ENCODE measurements around the gene FBXL22.
"Not testable (repeated sequence)": the region's sequence is repeated elsewhere in the genome, so short reads cannot be mapped to it uniquely, and the experiment has no call there.

Gene FBXL22

DNA sequence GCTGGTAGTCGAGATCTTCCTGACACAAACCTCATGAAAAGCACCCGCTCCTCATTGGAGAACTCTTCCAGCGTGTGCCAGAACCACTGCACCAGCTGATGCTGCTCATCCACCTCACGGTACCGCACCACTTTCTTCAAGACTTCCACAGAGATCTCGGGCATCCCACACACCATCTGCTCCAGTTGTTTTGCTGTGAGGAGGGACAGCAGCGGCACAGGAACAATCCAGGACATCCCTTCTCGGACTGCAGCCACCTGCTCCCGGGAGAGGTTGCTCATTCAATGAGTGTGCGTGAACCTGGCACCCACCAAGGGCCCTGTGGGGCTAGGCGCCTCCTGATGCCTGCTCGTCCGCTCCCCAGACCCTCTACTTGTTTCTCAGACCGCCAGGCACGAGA is 15.1 kb downstream of the FBXL22 start:
- DNase-seq (ENCODE audit: low spot score) = no peak

DNA sequence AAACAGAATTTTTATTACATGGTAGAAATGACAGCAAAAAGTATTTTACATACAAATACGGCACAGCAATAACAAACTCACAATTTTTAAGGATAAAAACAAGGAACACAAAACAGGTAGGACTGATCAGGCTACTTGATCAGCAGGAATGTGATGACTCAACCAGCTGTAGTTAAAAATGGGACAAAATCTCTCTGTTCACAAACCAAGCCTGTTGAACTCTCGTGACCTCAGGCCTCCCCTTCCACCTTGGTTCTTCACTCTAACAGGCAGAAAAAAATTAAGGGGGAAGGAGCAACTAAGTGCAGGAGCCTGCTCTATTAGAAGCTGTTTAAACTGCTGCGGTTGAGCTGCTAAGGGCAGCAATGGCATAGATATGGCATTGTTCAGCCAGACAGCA is 18.7 kb downstream of the FBXL22 start:
- DNase-seq (ENCODE audit: low spot score) = no peak

DNA sequence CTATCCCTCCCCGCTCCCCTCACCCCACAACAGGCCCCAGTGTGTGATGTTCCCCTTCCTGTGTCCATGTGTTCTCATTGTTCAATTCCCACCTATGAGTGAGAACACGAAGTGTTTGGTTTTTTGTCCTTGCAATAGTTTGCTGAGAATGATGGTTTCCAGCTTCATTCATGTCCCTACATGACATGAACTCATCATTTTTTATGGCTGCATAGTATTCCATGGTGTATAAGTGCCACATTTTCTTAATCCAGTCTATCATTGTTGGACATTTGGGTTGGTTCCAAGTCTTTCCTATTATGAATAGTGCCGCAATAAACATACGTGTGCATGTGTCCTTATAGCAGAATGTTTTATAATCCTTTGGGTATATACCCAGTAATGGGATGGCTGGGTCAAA is 20.0 kb downstream of the FBXL22 start:
- DNase-seq (ENCODE audit: low spot score) = not testable (repeated sequence)

DNA sequence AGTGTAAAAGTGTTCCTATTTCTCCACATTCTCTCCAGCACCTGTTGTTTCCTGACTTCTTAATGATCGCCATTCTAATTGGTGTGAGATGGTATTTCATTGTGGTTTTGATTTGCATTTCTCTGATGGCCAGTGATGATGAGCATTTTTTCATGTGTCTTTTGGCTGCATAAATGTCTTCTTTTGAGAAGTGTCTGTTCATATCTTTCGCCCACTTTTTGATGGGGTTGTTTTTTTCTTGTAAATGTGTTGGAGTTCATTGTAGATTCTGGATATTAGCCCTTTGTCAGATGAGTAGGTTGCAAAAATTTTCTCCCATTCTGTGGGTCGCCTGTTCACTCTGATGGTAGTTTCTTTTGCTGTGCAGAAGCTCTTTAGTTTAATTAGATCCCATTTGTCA is 20.4 kb downstream of the FBXL22 start:
- DNase-seq (ENCODE audit: low spot score) = not testable (repeated sequence)

DNA sequence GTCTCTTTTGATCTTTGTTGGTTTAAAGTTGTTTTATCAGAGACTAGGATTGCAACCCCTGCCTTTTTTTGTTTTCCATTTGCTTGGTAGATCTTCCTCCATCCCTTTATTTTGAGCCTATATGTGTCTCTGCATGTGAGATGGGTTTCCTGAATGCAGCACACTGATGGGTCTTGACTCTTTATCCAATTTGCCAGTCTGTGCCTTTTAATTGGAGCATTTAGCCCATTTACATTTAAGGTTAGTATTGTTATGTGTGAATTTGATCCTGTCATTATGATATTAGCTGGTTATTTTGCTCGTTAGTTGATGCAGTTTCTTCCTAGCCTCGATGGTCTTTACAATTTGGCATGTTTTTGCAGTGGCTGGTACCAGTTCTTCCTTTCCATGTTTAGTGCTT is 23.6 kb downstream of the FBXL22 start:
- not testable (repeated sequence) for DNase-seq (ENCODE audit: low spot score)

DNA sequence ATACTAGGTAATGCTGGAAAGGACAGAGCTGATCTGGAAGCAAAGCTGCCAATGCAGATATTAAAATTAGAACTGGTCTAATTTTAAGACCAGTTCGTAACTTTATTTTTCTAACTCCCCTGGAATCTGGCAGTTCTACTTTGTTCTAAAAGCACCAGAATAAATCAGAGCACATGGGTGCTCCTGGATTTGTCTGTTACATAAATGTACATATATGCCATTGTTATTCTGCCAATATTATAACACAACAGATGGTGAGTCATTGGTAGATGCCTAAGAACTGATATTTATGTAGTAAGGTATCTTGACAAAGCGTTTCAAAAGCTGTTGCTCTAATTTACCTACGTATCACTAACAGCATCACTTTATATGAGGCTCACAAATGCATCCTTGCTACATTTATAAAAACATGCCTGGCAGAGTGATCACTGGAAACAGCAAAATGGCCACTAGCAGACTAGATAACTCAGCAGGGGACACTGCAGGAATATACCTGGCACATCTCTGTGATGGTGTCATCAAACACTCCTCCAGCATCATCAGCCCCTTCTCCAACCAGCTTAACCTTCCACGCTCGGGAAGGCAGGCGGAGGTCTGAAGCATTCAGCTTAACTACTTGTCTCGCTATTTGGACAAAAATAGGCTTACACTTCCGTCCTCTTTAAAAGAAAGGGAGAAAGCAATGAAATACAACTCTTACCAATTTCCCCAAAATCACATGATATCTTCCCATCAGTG is 26.2 kb downstream of the FBXL22 start:
- no peak for DNase-seq (ENCODE audit: low spot score)

DNA sequence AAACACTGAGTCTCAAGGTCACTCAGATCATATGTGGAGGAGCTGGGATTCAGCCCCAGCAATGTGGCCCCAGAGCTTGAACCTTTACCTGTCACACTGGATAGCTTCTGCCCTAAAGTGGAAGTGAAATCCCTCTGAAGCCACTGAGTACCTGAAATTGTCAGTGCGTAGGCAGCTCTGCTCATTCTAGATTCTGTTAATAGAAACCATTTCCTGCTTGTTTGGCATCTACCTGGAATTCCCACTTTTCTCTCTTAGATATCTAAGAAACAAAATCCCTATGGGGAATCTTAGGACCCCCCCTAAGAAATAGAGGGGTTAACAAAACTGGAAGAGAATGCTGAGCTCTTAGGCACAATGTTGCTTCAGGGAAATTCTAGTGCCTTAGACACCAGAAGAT is 29.8 kb downstream of the FBXL22 start:
- no peak for DNase-seq (ENCODE audit: low spot score)

DNA sequence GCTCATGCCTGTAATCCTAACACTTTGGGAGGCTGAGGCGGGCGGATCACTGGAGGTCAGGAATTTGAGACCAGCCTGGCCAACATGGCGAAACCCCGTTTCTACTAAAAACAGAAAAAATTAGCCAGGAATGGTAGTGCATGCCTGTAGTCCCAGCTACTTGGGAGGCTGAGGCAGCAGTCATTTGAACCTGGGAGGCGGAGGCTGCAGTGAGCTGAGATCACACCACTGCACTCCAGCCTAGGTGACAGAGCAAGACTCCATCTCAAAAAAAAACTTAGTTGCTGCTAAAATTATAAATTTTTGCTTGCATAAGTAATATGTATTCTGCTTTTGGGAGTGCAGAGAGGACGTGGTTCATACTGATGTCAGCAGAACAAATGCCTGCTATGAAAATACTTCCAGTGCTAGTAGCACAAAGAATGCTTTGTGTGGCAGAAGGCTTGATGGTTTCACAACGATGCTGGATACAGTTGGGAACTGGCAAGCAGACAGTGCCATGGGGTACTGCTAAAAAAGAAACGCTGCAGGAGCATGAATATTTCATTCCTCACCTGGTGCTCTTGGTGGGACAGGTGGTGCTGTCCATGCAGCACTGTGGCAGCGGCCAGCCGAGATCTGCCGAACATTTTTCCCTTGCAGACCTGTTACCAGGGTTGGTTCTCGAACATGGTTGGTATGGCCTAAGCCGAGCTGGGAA is 31.1 kb downstream of the FBXL22 start:
- no peak for DNase-seq (ENCODE audit: low spot score)

DNA sequence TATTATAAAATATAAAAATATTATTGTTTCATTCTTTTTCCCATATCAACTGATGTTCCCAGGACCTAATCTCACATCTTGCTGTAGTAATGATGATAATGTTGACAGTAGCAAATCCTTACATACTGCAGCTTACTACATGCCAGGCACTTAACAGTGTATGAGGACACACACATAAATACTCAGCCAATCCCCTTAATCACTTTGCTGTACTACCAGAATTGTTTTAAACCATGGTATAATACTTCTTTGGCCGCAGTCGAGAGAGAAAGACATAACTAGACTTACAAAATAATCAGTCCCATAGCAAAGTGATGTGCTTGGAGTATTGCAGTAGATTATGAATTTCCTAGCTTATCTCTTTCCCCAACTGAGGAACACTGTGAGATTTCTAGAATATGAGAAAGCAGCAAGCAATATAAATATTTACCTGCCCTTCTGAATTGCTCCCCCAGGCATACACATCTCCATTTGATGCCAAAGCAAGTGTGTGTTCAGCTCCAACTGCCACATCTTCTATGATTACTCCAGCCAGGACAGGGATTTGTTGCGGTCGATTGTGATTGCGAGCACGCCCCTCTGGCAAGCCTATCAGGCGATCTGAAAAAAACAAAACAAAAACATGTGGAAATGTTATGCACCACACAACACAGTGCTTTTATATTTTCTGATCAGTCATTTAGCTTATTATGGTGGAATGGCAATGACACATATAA is 33.0 kb downstream of the FBXL22 start:
- DNase-seq (ENCODE audit: low spot score) = no peak

DNA sequence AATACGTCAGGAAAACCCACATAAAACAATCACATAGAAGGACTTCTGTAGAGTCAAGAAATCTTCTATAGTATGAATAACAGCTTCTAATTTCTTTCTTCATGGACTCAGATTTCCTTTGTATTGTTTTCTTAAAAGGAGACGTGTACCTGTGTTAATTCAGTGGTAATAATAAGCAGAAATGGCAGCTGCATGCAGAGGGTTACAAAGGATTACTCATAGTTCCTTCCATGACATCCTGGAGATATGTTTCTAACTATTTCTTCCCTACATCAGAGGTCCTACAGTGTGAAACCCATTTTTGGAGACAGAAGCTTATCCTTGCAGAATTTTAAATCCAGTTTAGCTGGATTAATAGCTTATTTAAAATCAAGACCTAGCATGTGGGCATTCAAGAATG is 36.1 kb downstream of the FBXL22 start:
- no peak for DNase-seq (ENCODE audit: low spot score)

DNA sequence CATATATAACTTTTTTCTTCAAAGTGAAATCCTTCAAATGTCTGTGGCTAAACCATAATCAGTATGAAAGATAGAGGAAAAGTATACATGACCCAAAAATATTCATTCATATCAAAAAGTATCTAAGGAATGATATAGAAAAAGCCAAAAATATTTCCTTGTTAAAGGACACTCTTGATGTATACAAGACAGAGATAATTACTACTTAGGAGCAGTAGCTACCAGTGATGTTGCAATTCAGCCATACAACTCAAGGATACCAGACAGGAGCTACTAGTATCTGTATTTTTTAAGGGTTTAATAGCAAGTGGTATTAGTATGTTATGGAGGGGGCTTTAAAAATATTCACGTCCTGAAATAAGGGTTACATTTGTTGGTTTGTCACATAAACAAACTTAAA is 37.0 kb downstream of the FBXL22 start:
- no peak for DNase-seq (ENCODE audit: low spot score)

DNA sequence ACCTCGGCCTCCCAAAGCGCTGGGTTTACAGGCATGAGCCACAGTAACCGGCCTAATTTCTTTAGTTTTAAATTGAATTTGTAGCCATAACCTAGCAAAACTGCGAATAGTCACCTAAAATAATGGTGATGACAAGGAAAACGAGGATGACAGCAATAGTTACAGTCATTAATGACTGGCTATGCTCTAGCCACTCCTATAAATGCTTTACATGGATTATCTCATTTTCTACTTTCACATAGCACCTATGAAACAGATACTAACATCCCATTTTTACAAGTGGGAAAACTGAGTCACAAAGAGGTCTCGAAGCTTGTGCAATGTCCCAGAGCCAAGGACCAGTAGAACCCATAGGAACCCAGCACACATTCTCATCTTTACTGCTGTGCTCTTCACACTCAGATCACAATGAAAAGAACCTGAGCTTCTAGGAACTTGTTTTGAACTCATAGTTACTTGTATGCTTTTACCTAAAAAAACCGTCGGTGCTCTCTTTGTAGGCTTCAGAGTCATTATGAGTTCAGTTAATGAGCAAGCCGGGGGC is 39.4 kb downstream of the FBXL22 start:
- no peak for DNase-seq (ENCODE audit: low spot score)

DNA sequence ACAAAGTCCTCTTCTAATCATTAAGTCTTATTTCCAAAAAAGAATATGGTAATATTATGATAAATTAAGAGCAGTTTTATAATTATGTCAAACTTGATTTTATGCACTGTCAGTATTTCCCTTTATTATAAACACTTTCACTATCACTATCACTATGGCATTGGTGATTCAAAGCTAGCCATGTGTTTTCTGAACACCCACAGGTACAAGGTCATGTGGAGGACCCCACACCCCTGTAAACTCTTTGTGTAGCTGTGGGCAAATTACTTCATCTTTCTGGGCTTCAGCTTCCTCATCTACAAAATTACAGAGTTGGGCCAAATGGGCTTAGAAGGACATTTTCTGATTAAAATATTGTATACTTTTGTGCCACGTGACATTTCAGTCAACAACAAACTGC is 41.7 kb downstream of the FBXL22 start:
- DNase-seq (ENCODE audit: low spot score) = no peak

DNA sequence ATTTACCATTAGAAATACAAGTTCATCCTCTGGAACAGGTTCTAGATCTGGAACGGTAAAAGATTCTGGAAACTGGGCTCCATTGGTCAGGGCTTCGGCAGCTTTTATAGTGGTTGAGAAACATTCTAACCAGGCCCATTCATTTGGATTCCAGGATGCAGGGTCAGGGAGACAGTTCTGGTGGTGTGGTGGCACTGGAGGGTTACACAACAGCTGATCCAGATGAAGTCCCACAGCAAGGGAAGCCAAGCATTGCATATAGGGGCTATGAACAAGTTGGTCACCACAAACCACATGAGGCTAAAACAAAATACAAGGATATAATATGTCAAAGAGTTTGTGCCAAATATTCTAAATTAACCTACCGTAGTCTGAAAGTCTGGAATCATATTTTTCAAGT is 43.0 kb downstream of the FBXL22 start:
- no peak for DNase-seq (ENCODE audit: low spot score)
